Ovary (tissue), 3 donors: Measurements from ENCODE around the gene MADD.

Experiments used
- EP300 ChIP-seq: sonication (generic); formaldehyde crosslinking; IDR thresholded peaks from one replicate; pipeline ENCODE4 v1.6.1; 2017; ENCODE audit warnings: antibody characterized with exemption
- POLR2A ChIP-seq: fragments of 450-650 bp; IDR thresholded peaks from one replicate; pipeline ENCODE4 v1.6.1; 2017; ENCODE audit warnings: antibody characterized with exemption, mild to moderate bottlenecking, moderate library complexity
- TF ChIP-seq, protein P1 (sequence below), 3 donors: fragments of 450-650 bp in 2 of 3; fragments of 200-600 bp in 1 of 3; IDR thresholded peaks; one replicate each; pipeline versions ENCODE4 v1.5.1 to v1.8.0; 2016 to 2022; ENCODE audit warnings: antibody characterized with exemption in 3 of 3, mild to moderate bottlenecking in 1 of 3
- donor health status: DM: no; HTN: no; CAD: no.

GRCh38 chr11:47280099-47280498, 10.2 kb downstream of the MADD start:
- TF ChIP-seq POLR2A: no peak
- TF ChIP-seq, protein P1, sequence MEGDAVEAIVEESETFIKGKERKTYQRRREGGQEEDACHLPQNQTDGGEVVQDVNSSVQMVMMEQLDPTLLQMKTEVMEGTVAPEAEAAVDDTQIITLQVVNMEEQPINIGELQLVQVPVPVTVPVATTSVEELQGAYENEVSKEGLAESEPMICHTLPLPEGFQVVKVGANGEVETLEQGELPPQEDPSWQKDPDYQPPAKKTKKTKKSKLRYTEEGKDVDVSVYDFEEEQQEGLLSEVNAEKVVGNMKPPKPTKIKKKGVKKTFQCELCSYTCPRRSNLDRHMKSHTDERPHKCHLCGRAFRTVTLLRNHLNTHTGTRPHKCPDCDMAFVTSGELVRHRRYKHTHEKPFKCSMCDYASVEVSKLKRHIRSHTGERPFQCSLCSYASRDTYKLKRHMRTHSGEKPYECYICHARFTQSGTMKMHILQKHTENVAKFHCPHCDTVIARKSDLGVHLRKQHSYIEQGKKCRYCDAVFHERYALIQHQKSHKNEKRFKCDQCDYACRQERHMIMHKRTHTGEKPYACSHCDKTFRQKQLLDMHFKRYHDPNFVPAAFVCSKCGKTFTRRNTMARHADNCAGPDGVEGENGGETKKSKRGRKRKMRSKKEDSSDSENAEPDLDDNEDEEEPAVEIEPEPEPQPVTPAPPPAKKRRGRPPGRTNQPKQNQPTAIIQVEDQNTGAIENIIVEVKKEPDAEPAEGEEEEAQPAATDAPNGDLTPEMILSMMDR (IDR thresholded peaks at IDR 0.05): no peak
- TF ChIP-seq EP300: no peak
